Measurements from ENCODE around the gene LBHD2. TPM values are rescaled to one million over a fixed set of nuclear protein-coding genes. Genes with fewer than 3 reads are reported as not detected.

LBHD2 gene
- total and polyA plus RNA-seq, 2 donors (not counting 1 experiment from before 2014, with no cell fraction given): not detected

GRCh38 chr14:103131580-103131979 is 47.6 kb downstream of the LBHD2 start:
- Histone ChIP-seq H3K79me2 (ENCODE audit: control insufficient read depth, insufficient read depth, low read length) (no peaks in the 10 kb centered on the region), H3K4me2 (replicated peaks; ENCODE audit: low read depth, low read length, poor library complexity, severe bottlenecking) (no peak overlapping the region), H3K27ac (ENCODE audit: low read length in 2 of 2) (no peak overlapping the region), H4K20me1 (ENCODE audit: control insufficient read depth, insufficient read depth, low read length, poor library complexity, severe bottlenecking) (no peaks in the 10 kb centered on the region), H3K27me3 (replicated peaks in 1 of 4; ENCODE audit: control extremely low read depth in 1 of 4, control insufficient read depth in 3 of 4, insufficient read depth in 4 of 4, low read length in 3 of 4) (no peaks in the 10 kb centered on the region), H3K4me1 (ENCODE audit: control insufficient read depth in 2 of 2, insufficient read depth in 2 of 2, low read length in 2 of 2) (no peaks in the 10 kb centered on the region), H2AFZ (ENCODE audit: insufficient read depth, low read depth, low read length, poor library complexity, severe bottlenecking) (no peak overlapping the region), H3K9me3 (ENCODE audit: control extremely low read depth in 1 of 3, control insufficient read depth in 2 of 3, insufficient read depth in 1 of 3, low read length in 2 of 3) (no peaks in the 10 kb centered on the region), H3K36me3 (replicated peaks in 1 of 2; ENCODE audit: control extremely low read depth in 1 of 2, control insufficient read depth in 1 of 2, extremely low read depth in 1 of 2, insufficient read depth in 2 of 2, low read length in 1 of 2) (no peaks in the 10 kb centered on the region), H3K4me3 (ENCODE audit: control extremely low read depth in 1 of 5, extremely low read depth in 1 of 5, insufficient read depth in 1 of 5, low read depth in 2 of 5, low read length in 4 of 5) (no peak overlapping the region), H3K9ac (ENCODE audit: low read length) (no peak overlapping the region)
- DNase-seq: no peak
- intact Hi-C loops (cut with micrococcal nuclease): no loop called here
- ATAC-seq (ENCODE audit: low read depth): no peak
- Mint-ChIP-seq H3K27ac (no peak overlapping the region), H3K4me3 (no peak overlapping the region), H3K4me1 (no peaks in the 10 kb centered on the region), H3K9me3 (ENCODE audit: insufficient read depth) (no peaks in the 10 kb centered on the region), H3K27me3 (peaks cover 3% of the 10 kb centered on the region)
- ChIA-PET POLR2A (no interaction called here), CTCF (no interaction called here)
- WGBS (ENCODE audit: insufficient coverage): 97% methylated on average over 9 of the region's 9 CpGs
- TF ChIP-seq, protein P1, sequence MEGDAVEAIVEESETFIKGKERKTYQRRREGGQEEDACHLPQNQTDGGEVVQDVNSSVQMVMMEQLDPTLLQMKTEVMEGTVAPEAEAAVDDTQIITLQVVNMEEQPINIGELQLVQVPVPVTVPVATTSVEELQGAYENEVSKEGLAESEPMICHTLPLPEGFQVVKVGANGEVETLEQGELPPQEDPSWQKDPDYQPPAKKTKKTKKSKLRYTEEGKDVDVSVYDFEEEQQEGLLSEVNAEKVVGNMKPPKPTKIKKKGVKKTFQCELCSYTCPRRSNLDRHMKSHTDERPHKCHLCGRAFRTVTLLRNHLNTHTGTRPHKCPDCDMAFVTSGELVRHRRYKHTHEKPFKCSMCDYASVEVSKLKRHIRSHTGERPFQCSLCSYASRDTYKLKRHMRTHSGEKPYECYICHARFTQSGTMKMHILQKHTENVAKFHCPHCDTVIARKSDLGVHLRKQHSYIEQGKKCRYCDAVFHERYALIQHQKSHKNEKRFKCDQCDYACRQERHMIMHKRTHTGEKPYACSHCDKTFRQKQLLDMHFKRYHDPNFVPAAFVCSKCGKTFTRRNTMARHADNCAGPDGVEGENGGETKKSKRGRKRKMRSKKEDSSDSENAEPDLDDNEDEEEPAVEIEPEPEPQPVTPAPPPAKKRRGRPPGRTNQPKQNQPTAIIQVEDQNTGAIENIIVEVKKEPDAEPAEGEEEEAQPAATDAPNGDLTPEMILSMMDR (IDR thresholded peaks at IDR 0.05): no peak
- TF ChIP-seq EZH2 (IDR thresholded peaks at IDR 0.05; ENCODE audit: borderline replicate concordance, insufficient read depth, low read depth, low read length, poor library complexity, severe bottlenecking): no peak

GRCh38 chr14:103132381-103133209 is 48.6 kb downstream of the LBHD2 start:
- peaks cover 4% of the 10 kb centered on the region for H3K27me3 Mint-ChIP-seq
- intact Hi-C loops (cut with micrococcal nuclease): no loop called here
- H3K27ac Mint-ChIP-seq: no peak overlapping the region
- TF ChIP-seq EZH2 (IDR thresholded peaks at IDR 0.05; ENCODE audit: borderline replicate concordance, insufficient read depth, low read depth, low read length, poor library complexity, severe bottlenecking): no peak
- TF ChIP-seq, protein P1 (IDR thresholded peaks at IDR 0.05): no peak
- no peak overlapping the region for H3K4me3 ChIP-seq (ENCODE audit: control extremely low read depth in 1 of 5, extremely low read depth in 1 of 5, insufficient read depth in 1 of 5, low read depth in 2 of 5, low read length in 4 of 5)
- DNase-seq (no peak), ATAC-seq (ENCODE audit: low read depth) (no peak)
- no peaks in the 10 kb centered on the region for H3K4me1 ChIP-seq (ENCODE audit: control insufficient read depth in 2 of 2, insufficient read depth in 2 of 2, low read length in 2 of 2)
- H3K9ac ChIP-seq (ENCODE audit: low read length): no peak overlapping the region
- no peak overlapping the region for H3K27ac ChIP-seq (ENCODE audit: low read length in 2 of 2)
- H3K4me3 Mint-ChIP-seq: no peak overlapping the region
- H3K27me3 ChIP-seq (replicated peaks in 1 of 4; ENCODE audit: control extremely low read depth in 1 of 4, control insufficient read depth in 3 of 4, insufficient read depth in 4 of 4, low read length in 3 of 4): no peaks in the 10 kb centered on the region
- no peaks in the 10 kb centered on the region for H3K4me1 Mint-ChIP-seq
- no peak overlapping the region for H3K4me2 ChIP-seq (replicated peaks; ENCODE audit: low read depth, low read length, poor library complexity, severe bottlenecking)
- no peak overlapping the region for H2AFZ ChIP-seq (ENCODE audit: insufficient read depth, low read depth, low read length, poor library complexity, severe bottlenecking)
- ChIA-PET CTCF (no interaction called here), POLR2A (no interaction called here)
- no peaks in the 10 kb centered on the region for H3K9me3 Mint-ChIP-seq (ENCODE audit: insufficient read depth)
- 88% methylated on average over 38 of the region's 39 CpGs for WGBS (ENCODE audit: insufficient coverage)
- no peaks in the 10 kb centered on the region for H4K20me1 ChIP-seq (ENCODE audit: control insufficient read depth, insufficient read depth, low read length, poor library complexity, severe bottlenecking)
- no peaks in the 10 kb centered on the region for H3K79me2 ChIP-seq (ENCODE audit: control insufficient read depth, insufficient read depth, low read length)
- no peaks in the 10 kb centered on the region for H3K9me3 ChIP-seq (ENCODE audit: control extremely low read depth in 1 of 3, control insufficient read depth in 2 of 3, insufficient read depth in 1 of 3, low read length in 2 of 3)
- no peaks in the 10 kb centered on the region for H3K36me3 ChIP-seq (replicated peaks in 1 of 2; ENCODE audit: control extremely low read depth in 1 of 2, control insufficient read depth in 1 of 2, extremely low read depth in 1 of 2, insufficient read depth in 2 of 2, low read length in 1 of 2)
